Progenitor cell of endocrine pancreas (in vitro differentiated cells): ENCODE measurements around the gene SEM1. TPM values are rescaled to one million over a fixed set of nuclear protein-coding genes. Genes with fewer than 3 reads are reported as not detected.

Experiments
- DNase-seq: peaks from one replicate; pipeline ENCODE4 v3.0.0; 2021; ENCODE audit warnings: low spot score; ENCODE audit not compliant: unreplicated experiment
- H3K27ac Mint-ChIP-seq: 2 replicates; pipeline ENCODE4 v1.8.0; 2021; ENCODE audit warnings: mild to moderate bottlenecking, moderate library complexity, mixed read lengths
- H3K27me3 Mint-ChIP-seq: 2 replicates; pipeline ENCODE4 v1.8.0; 2021; ENCODE audit warnings: mixed read lengths
- H3K36me3 Mint-ChIP-seq: 2 replicates; pipeline ENCODE4 v1.8.0; 2022; ENCODE audit warnings: mixed read lengths; ENCODE audit not compliant: insufficient read depth
- H3K4me1 Mint-ChIP-seq: 2 replicates; pipeline ENCODE4 v1.8.0; 2021; ENCODE audit warnings: low read depth, mixed read lengths
- H3K4me3 Mint-ChIP-seq: 2 replicates; pipeline ENCODE4 v1.8.0; 2021; ENCODE audit warnings: low read depth, mild to moderate bottlenecking, moderate library complexity, mixed read lengths
- H3K9me3 Mint-ChIP-seq: 2 replicates; pipeline ENCODE4 v1.8.0; 2021; ENCODE audit warnings: low read depth, mixed read lengths
- total RNA-seq: library from RNA; stranded (reverse); gene quantifications from 2 replicates; pipeline ENCODE4 v1.2.1, GENCODE V29; 2021
- TF ChIP-seq, protein P1 (sequence below): fragments of 200-600 bp; sonication (generic); IDR thresholded peaks from one replicate; pipeline ENCODE4 v1.5.0; 2021; ENCODE audit warnings: antibody characterized with exemption, mild to moderate bottlenecking; ENCODE audit not compliant: unreplicated experiment

Gene SEM1
- total RNA-seq, 1 donor from 2014 or later, result 64.2 TPM

DNA sequence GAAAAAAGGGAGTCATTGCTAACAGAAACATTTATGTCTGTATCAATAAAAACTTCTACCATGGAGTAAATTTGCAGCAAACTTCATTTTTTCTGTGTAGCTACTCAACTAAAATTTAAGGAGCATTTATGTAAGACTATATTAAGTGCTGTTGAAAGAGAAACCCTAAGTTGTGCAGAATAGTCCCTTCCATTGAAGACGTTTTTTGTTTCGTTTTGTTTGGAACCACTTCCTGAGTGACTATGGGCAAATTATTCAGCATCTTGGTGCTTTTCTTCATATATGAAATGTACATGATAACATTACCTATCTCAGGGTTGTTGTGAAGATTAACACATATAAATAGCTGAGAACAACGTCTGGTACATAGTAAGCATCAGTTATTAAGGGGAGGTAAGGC is 24.3 kb downstream of the SEM1 start:
- Mint-ChIP-seq H3K9me3 (peaks cover 22% of the 10 kb centered on the region), H3K4me1 (no peaks in the 10 kb centered on the region), H3K27me3 (no peaks in the 10 kb centered on the region), H3K27ac (no peak overlapping the region), H3K36me3 (peaks cover 45% of the 10 kb centered on the region), H3K4me3 (no peak overlapping the region)
- no peak for DNase-seq
- TF ChIP-seq, protein P1, sequence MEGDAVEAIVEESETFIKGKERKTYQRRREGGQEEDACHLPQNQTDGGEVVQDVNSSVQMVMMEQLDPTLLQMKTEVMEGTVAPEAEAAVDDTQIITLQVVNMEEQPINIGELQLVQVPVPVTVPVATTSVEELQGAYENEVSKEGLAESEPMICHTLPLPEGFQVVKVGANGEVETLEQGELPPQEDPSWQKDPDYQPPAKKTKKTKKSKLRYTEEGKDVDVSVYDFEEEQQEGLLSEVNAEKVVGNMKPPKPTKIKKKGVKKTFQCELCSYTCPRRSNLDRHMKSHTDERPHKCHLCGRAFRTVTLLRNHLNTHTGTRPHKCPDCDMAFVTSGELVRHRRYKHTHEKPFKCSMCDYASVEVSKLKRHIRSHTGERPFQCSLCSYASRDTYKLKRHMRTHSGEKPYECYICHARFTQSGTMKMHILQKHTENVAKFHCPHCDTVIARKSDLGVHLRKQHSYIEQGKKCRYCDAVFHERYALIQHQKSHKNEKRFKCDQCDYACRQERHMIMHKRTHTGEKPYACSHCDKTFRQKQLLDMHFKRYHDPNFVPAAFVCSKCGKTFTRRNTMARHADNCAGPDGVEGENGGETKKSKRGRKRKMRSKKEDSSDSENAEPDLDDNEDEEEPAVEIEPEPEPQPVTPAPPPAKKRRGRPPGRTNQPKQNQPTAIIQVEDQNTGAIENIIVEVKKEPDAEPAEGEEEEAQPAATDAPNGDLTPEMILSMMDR, result no peak

DNA sequence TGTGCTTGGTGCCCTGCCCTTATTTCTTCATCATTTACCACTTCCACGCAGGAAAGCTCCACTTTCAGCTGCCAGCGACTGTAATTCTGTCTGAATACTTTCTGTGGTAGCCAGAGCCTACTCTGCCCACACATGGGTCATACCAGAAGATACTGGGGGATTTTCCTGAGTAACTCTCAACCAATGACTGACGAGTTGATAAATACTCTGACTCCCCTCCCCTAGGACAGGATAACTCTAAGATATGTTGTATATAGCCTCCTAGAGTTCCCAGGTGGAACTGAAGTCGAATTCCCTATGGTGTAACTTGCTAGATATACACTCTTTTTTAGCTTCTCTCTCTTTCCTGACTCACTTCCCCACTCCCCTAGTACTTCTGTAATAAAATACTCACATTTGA is 29.8 kb downstream of the SEM1 start:
- Mint-ChIP-seq H3K27me3 (no peaks in the 10 kb centered on the region), H3K4me1 (no peaks in the 10 kb centered on the region), H3K27ac (no peak overlapping the region), H3K36me3 (peaks cover 33% of the 10 kb centered on the region), H3K9me3 (peaks cover 22% of the 10 kb centered on the region), H3K4me3 (no peak overlapping the region)
- no peak for DNase-seq
- TF ChIP-seq, protein P1, result no peak

DNA sequence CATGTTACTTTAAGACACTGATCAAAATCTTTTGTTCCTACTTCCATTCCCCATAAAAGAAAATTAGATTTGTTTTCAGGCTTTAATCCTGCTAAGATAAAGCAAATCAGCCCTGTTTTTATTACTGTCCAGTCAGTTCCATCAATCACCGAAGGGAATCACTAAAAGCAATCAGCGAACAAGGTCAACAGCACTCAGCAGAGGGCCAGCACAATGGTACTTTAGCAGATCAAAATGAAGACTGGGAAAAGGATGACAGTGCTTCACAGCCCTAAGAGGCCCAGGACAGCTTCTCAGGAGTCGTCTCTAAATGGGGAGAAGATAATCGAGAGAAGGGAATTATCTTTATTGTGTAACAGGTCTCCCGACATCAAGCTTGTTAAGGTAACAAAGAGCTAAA is 32.7 kb downstream of the SEM1 start:
- no peak overlapping the region for H3K4me3 Mint-ChIP-seq
- no peaks in the 10 kb centered on the region for H3K4me1 Mint-ChIP-seq
- H3K27me3 Mint-ChIP-seq, result no peaks in the 10 kb centered on the region
- TF ChIP-seq, protein P1, result no peak
- H3K36me3 Mint-ChIP-seq, result peaks cover 13% of the 10 kb centered on the region
- H3K27ac Mint-ChIP-seq, result no peak overlapping the region
- peaks cover 3% of the 10 kb centered on the region for H3K9me3 Mint-ChIP-seq
- DNase-seq, result no peak

DNA sequence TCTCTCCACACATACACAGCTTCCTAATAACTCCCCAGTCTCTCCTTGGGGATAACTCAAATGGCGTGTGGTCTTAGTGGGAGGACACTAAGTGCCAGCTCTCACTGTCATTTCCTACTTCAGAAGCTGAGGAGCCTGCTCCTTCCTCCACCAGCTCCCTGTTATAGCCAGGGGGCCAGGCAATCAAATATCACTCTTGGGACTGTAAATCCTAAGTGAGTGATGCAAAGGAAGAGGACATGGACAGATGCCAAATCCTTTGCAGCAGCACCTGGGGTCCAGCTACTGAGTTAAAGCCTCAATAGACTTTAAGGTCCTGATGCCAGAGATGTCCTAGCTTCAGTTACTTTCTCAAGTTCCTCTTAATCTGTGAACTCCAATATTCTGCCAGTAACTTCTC is 34.1 kb downstream of the SEM1 start:
- no peak overlapping the region for H3K27ac Mint-ChIP-seq
- H3K36me3 Mint-ChIP-seq, result peaks cover 4% of the 10 kb centered on the region
- no peak overlapping the region for H3K4me3 Mint-ChIP-seq
- H3K27me3 Mint-ChIP-seq, result no peaks in the 10 kb centered on the region
- H3K9me3 Mint-ChIP-seq, result no peaks in the 10 kb centered on the region
- no peaks in the 10 kb centered on the region for H3K4me1 Mint-ChIP-seq
- TF ChIP-seq, protein P1, result no peak
- DNase-seq, result no peak

DNA sequence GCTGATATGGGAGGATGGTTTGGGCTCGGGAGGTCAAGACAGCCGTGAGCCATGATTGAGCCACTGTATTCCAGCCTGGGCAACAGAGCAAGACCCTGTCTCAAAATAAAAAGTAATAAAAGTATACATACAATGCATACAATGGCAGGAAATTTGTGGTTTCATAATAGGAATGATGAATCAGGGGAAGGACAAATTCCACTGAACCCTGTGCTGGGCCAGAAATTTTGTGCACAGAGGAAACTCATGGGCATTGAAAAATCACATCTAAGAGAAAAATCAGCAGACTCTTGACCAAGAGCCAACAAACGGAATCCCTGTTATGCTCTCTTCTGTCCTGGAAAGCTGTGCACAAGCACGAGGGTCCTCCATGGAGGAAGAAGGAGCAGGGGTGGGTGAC is 35.1 kb downstream of the SEM1 start:
- Mint-ChIP-seq H3K4me1 (no peaks in the 10 kb centered on the region), H3K27ac (no peak overlapping the region), H3K9me3 (no peaks in the 10 kb centered on the region), H3K36me3 (peaks cover 4% of the 10 kb centered on the region), H3K27me3 (no peaks in the 10 kb centered on the region), H3K4me3 (no peak overlapping the region)
- TF ChIP-seq, protein P1, result no peak
- no peak for DNase-seq
